ENCODE results near the gene SPIN1. TPM values are rescaled to one million over a fixed set of nuclear protein-coding genes. Genes with fewer than 3 reads are reported as not detected.

Gene SPIN1
- total RNA-seq, 4 donors from 2014 or later: 44.7 to 73.6 (median 61.3) TPM

DNA sequence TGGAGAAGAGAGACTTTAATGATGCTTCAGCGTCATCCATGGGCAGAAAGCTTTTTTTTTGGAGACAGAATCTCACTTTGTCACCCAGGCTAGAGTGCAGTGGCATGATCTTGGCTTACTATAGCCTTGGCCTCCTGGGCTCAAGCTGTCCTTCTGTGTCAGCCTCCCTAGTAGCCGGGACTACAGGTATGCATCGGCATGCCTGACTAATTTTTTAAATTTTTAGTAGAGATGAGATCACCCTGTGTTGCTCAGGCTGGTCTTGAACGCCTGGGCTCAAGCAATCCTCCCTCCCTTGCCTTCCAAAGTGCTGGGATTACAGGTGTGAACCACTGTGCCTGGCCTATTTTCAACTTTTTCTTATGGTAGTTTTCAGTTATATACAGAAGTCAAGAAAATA, 23.2 kb downstream of the SPIN1 start:
- peaks cover 0 to 16% (median 0%) of the 10 kb centered on the region in 4 donors for H3K9me3 ChIP-seq
- H3K36me3 ChIP-seq: peaks cover 0 to 35% (median 0%) of the 10 kb centered on the region in 3 donors
- no peaks in the 10 kb centered on the region for H3K4me1 ChIP-seq
- H3K27me3 ChIP-seq: no peaks in the 10 kb centered on the region
- no peak for DNase-seq (ENCODE audit: low spot score in 2 of 2)
- TF ChIP-seq EP300 (IDR thresholded peaks at IDR 0.05) (no peak), POLR2A (IDR thresholded peaks at IDR 0.05) (no peak), CTCF (IDR thresholded peaks at IDR 0.05) (no peak)
- WGBS, 2 donors: 94 to 97% methylated on average over 4 of the region's 4 CpGs
- H3K27ac ChIP-seq: no peak overlapping the region
- H3K4me3 ChIP-seq: no peak overlapping the region

GRCh38 chr9:88414298-88414697, 26.1 kb downstream of the SPIN1 start:
- WGBS, 2 donors: 97 to 100% methylated on average over 2 of the region's 2 CpGs
- Histone ChIP-seq H3K4me1 (no peaks in the 10 kb centered on the region), H3K36me3 (peaks cover 0 to 64% (median 0%) of the 10 kb centered on the region in 3 donors), H3K27me3 (no peaks in the 10 kb centered on the region), H3K9me3 (peaks cover 0 to 25% (median 2%) of the 10 kb centered on the region in 4 donors), H3K27ac (no peak overlapping the region), H3K4me3 (no peak overlapping the region)
- no peak for DNase-seq (ENCODE audit: low spot score in 2 of 2)
- TF ChIP-seq POLR2A (IDR thresholded peaks at IDR 0.05): no peak
- no peak for TF ChIP-seq CTCF (IDR thresholded peaks at IDR 0.05)
- TF ChIP-seq EP300 (IDR thresholded peaks at IDR 0.05): no peak

DNA sequence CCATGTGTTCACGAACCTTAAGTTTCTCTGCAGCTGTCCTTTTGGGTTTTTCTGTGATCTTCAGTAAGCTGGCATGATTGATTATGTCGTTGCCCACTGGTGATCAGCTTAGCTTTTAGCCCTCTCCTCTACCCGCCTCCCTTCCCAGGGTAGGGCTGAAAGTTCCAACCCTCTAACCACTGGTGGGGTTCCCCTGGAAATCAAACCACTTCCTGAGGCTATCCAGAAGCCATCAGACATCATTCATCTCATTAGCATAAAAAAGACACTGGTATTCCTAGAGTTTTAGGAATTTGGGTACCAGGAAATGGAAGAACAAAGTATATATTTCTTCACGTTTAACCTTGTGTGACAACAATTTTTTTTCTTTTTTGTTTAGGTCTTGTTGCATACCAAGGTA, 29.8 kb downstream of the SPIN1 start:
- Histone ChIP-seq H3K9me3 (peaks cover 0 to 35% (median 7%) of the 10 kb centered on the region in 4 donors), H3K4me3 (no peak overlapping the region), H3K27ac (no peak overlapping the region), H3K36me3 (peaks cover 0 to 75% (median 0%) of the 10 kb centered on the region in 3 donors), H3K27me3 (no peaks in the 10 kb centered on the region), H3K4me1 (no peaks in the 10 kb centered on the region)
- 83 to 89% methylated on average over 4 of the region's 4 CpGs for WGBS, 2 donors
- TF ChIP-seq EP300 (IDR thresholded peaks at IDR 0.05): no peak
- no peak for TF ChIP-seq POLR2A (IDR thresholded peaks at IDR 0.05)
- TF ChIP-seq CTCF (IDR thresholded peaks at IDR 0.05): no peak
- no peak for DNase-seq (ENCODE audit: low spot score in 2 of 2)

DNA sequence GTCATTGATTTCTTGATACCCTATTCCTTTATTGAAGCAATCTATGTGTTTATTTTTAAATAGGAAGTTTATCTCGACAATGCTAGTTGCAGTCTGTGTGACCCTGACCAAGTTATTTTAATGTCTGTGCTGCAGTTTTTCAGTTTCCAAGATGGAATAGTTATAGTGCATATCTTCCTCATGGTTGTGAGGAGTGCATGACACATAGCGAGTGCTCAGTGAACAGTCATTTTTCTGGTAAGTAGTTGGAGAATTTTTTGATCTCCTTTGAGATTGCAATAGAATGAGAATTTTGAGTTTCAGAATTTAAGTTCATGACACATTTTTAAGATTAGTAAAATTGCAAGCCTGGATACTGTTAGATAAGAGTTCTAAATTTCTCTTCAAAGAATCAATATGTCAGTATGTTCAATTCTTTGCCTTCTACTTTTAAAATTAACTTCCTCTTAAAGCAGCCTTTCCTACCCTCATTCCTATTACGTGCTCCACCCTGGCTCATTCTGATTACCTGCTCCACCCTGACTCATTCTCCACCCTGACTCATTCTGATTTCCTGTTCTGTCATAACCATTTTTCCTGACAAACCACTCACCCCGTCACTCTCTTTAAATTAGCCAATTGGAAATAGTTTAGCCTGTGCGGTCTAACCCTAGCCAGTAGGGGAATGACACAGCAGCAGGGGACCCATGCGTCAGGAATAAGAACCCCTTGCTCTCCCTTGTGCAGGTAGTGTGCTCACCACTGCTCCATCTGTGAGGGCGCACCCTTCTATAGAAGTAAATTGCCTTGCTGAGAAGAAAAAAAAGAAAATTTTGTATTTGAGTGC, 30.7 kb downstream of the SPIN1 start:
- 91 to 93% methylated on average over 7 of the region's 7 CpGs for WGBS, 2 donors
- Histone ChIP-seq H3K4me1 (no peaks in the 10 kb centered on the region), H3K27me3 (no peaks in the 10 kb centered on the region), H3K36me3 (peaks cover 0 to 74% (median 0%) of the 10 kb centered on the region in 3 donors), H3K27ac (no peak overlapping the region), H3K4me3 (no peak overlapping the region), H3K9me3 (peaks cover 0 to 26% (median 7%) of the 10 kb centered on the region in 4 donors)
- TF ChIP-seq CTCF (IDR thresholded peaks at IDR 0.05) (no peak), POLR2A (IDR thresholded peaks at IDR 0.05) (no peak), EP300 (IDR thresholded peaks at IDR 0.05) (no peak)
- DNase-seq (ENCODE audit: low spot score in 2 of 2): no peak

- no peak for DNase-seq (ENCODE audit: low spot score in 2 of 2)
- 85 to 94% methylated on average over 7 of the region's 7 CpGs for whole genome bisulfite sequencing, 2 donors
- H3K27me3 ChIP-seq: no peaks in the 10 kb centered on the region
- H3K4me1 ChIP-seq: no peaks in the 10 kb centered on the region
- TF ChIP-seq EP300 (IDR thresholded peaks at IDR 0.05) (no peak), POLR2A (IDR thresholded peaks at IDR 0.05) (no peak), CTCF (IDR thresholded peaks at IDR 0.05) (no peak)
- H3K9me3 ChIP-seq: peaks cover 0 to 19% (median 7%) of the 10 kb centered on the region in 4 donors
- H3K36me3 ChIP-seq: peaks cover 0 to 64% (median 0%) of the 10 kb centered on the region in 3 donors
- no peak overlapping the region for H3K27ac ChIP-seq
- H3K4me3 ChIP-seq: no peak overlapping the region
Observed at GRCh38 chr9:88420227-88420626, 32.0 kb downstream of the SPIN1 start.

All from tibial nerve (tissue), 4 donors.